NCI-H2107 treated with DMSO at 0.1 percent for 48 hours (cell line): ENCODE results near the gene ZNF607.
"Not testable (repeated sequence)": the region's sequence is repeated elsewhere in the genome, so short reads cannot be mapped to it uniquely, and the experiment has no call there.

Experiments used
- DNase-seq: peaks from one replicate; lab custom pipeline; 2025; ENCODE audit not compliant: unreplicated experiment; lab: John Stamatoyannopoulos, UW

The ZNF607 gene

DNA sequence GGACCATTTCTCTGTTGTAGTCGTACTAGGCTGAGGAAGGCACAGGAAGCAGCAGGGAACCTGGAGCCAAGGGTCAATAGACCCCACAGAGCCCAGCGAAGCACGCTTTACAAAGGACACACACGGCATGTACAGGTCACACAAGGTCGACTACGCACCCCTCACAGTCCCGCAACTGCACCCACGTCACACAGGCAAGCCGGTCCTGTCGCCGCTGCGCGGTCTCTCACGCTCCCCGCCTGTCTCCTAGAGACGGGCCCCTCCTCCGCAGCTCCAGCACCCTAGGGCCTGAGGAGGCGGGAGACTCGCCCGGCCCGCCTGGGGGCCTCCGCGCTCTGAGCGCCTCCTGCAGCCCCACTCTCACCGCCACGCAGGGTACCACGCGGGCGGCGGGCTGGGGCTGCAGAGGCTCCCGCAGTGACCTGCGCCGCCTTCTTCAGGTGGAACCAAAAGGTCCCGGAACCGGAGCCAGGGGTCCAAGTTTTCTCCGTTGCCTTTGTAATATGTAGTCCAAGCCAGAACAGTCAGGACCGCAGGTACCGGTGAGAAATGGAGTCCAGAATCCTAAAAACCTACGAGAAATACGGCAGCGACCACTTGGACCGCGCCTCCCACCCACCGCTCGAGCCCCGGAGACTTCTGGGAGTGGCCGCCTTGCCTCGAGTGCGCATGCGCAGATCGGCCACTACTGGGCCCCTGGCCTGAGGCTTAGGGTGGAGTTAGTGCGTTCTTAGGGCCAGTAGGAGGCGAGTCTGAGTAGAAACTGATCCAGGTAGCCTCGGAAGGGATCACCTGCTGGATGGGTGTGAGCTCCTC, at the start of gene ZNF607:
TSS of gene ZNF607 (minus strand) at position 651 of the 816 bp plus-strand sequence. CDS start 8,143 bp downstream, outside the sequence.
- DNase-seq, result peak; percentile 88

GRCh38 chr19:37763488-37763887, 43.9 kb upstream of the ZNF607 start:
- DNase-seq, result no peak

- DNase-seq, result not testable (repeated sequence)
These were observed 38.1 kb upstream of the ZNF607 start for GRCh38 chr19:37757683-37758082.

DNA sequence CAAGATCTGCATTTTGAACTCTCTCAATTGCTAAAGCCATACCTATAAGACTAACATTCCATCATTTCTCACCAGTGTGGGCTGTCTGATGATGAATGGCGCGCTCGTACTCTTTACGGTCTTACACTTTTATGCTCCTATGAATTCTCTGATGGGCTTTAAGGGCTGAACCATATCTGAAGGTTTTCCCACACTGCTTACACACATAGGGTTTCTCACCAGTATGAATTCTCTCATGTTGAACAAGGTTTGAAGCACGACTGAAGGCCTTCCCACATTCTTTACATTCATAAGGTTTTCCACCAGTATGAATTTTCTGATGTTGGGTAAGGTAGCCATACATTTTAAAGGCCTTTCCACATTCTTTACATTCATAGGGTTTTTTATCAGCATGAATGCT, 18.8 kb upstream of the ZNF607 start:
- no peak for DNase-seq

DNA sequence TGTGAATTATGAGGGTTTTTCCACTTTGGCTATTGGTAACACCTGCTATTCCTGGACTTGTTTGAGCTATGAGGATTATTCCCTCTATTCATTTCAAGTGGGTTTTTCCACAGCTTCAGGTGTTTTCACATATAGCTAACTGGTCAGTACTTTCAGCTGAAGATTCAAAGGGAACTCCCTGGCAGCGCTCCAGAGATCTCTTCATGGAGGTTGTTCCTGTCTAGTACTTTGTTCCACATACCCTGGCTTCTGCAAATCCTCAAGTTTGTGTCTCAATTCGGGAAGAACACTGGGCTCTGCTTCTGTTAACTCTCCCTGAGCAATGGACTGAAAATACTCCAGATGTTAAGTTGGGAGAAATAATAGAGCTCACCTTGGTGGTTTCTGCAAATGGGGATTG, 5.6 kb upstream of the ZNF607 start:
- no peak for DNase-seq

DNA sequence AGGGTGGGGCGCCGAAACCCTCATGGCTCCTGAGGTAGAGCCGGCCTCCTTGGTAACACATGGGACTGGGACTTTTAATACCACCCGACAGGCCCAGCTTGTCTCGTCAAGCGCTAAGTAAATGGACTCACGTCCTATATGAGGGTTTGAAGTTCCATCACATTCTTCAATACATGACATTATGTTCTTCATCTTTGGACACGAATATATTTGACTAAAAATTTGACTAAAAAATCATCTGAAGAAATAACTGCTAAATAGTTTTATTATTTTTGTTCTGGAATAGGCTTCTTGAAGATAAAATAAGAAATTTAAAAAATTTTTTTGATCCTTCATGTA, 335 bp upstream of the ZNF607 start:
- DNase-seq, result no peak

- DNase-seq, result no peak
These were observed 1.3 kb downstream of the ZNF607 start for GRCh38 chr19:37718304-37718703.

DNA sequence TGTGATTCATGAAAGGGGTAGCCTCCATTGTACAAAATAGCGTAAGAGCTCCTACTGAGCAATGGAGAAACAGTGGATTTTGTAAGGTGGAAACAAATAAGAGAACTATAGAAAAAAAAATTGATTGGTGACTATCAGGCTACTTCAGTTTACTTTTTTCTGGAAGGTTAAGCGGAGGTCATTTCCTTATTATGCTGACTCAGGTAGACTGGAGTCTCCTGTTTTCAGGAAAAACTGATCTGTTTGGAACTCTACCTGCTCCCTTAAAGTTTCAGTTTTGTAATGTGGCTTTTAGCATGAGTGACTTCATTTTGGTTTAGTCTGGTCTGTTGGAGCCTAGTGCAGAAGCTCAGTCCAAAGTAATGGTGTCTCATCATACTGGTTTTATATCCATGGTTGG, 3.4 kb downstream of the ZNF607 start:
- no peak for DNase-seq

DNA sequence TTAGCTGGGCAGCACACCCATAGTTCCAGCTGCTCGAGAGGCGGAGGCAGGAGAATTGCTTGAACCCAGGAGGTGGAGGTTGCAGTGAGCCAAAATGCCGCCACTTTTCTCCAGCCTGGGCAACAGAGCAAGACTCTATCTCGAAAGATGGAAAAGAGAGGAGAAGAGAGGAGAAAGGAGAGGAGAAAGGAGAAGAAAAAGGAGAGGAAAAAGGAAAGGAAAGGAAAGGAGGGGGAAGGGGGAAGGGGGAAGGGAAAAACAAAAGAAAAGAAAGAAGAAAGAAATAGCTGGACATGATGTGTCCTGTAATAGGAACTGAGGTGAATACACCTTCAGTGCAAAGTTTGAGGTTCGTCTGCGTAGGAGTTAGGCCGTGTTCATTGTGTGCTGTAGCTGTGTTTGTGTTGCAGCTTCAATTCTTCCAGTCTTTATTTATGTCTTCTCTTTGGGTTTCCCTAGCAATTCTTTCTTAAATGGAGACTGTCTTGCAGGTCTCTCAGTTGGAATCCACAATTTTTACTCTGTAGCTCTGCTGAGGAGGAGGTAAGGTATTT, 13.4 kb downstream of the ZNF607 start:
- DNase-seq, result no peak

- no peak for DNase-seq
These were observed 20.5 kb downstream of the ZNF607 start for GRCh38 chr19:37699057-37699456.

- no peak for DNase-seq
These were observed 21.3 kb downstream of the ZNF607 start for GRCh38 chr19:37698216-37698615.

DNA sequence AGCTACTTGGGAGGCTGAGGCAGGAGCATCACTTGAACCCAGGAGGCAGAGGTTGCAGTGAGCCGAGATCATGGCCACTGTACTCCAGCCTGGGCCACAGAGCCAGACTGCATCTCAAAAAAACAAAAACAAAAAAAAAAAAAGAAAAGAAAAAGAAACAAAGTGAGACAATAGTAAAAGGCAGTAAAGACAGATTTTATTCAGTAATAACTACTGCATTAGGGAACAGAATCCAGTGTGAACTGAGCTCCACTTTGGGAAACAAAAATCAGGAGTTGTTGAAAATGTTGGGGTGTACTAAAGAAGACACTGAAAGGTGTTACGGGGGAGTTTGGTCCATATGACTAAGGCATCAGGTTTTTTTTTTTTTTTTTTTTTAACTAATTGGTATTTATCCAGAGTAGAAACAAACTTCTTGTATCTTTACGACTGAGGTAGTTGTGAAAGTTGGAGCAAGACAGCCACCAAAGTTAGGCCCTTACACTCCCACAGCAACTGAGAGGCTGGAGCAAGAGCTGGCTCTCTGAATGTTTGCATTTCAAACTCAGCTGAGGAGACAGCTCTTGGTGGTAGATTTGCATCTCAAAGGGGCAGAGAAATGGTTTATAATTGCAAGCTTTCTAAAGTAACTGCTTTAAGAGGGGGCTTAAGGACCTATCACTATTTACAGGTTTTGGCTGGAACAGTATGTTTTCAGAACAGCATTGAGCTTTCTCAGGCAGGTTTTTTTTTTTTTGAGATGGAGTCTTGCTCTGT, 24.2 kb downstream of the ZNF607 start:
- no peak for DNase-seq

- no peak for DNase-seq
These were observed 26.5 kb downstream of the ZNF607 start for GRCh38 chr19:37692956-37693620.

DNA sequence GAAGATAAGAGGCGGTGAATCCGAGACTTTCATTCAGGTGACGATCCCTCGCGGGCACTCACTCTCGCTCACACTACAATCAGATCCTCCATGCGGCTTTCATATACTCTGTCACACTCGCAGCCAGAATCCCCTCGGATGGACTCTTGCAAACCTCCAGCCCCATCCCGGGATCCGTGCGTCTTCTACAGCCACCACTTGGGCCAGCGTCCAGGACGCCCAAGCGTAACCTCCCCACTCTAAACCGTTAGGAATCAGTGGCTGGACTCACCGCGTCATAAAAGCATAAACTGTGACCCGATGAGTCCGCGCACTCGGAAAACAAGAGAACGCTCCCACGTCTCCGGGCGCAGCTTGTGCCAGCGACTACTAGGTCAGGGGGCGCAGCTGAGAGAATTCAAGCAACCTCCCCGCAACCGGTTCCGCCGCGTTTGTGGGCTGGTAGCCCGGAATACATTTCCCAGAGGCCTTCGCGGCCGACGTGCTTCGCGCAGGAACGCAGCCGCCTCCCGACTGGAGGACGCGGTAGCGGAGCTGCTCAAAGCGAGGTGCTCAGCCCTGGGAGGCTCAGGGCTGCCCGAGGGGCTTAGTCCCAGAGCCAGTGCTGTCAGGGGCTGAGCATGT, 27.6 kb downstream of the ZNF607 start:
- no peak for DNase-seq

DNA sequence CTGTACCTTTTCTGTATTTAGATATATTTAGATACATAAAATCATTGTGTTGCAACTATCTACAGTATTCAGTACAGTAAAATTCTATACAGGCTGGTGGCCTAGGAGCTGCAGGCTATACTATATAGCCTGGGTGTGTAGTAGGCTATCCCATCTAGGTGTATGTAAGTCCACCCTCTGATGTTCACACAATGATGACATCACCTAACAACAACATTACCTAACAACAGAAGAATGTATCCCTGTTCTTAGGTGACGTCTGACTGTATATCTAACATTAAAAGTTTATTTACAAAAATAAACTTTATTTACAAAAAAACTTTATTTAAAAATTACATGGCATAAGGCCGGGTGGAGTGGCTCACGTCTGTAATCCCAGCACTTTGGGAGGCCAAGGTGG, 36.0 kb downstream of the ZNF607 start:
- no peak for DNase-seq

DNA sequence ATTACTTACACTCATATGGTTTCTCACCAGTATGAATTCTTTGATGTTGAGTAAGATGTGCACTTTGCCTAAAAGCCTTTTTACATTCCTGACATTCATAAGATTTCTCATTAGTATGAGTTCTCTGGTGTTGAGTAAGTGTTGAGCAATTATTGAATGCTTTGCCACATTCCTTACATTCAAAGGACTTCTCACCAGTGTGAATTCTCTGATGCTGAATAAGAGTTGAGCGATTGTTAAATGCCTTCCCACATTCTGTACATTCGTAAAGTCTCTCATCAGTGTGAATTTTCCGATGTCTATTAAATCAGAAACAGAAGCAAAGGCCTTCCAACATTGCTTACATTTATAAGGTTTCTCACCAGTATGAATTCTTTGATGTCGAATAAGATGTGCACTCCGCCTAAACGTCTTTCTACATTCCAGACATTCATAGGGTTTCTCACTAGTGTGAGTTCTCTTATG, 50.1 kb downstream of the ZNF607 start:
- DNase-seq, result no peak

DNA sequence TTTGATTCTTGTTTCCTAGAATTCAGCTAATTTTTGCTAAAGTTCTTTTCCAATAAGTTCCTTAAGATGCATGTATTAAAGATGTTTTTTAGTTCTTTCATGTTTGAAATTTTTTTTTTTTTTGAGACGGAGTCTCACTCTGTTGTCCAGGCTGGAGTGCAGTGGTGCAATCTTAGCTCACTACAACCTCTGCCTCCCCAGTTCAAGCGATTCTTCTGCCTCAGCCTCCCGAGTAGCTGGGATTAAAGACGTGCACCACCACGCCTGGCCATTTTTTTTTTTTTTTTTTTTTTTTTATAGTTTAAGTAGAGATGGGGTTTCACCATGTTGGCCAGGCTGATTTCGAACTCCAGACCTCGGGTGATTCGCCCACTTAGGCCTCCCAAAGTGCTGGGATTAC, 62.4 kb downstream of the ZNF607 start:
- not testable (repeated sequence) for DNase-seq

GRCh38 chr19:37655689-37656371, 63.7 kb downstream of the ZNF607 start:
- DNase-seq, result peak; percentile 63

DNA sequence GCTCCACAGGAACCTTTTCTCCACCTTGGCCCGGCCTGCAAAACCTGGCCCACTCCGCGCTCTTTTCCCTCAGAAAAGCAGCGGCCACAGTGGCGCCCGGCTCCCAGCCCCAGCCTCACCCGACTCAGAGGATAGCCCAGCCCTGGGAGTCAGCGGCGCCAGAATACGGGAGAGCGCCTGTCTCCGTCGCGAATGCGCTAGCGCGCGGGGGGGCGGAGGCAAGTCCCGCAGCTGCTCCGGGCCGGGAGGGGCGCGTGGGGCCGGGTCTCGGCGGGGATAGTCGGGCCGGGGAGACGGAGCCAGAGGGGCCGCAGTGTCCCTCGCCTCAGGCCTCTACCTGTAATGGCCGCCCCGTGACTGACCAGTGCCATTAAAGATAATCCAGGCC, 64.3 kb downstream of the ZNF607 start, which contains the start of gene ZFP30:
TSS of gene ZFP30 (minus strand) at position 165 of the 388 bp plus-strand sequence. CDS start 7,643 bp downstream, outside the sequence.
- peak; percentile 63 for DNase-seq

- peak; percentile 46 for DNase-seq
These were observed 64.8 kb downstream of the ZNF607 start for GRCh38 chr19:37654629-37655300.
